ENCODE results near the gene CDK5RAP3. TPM values are rescaled to one million over a fixed set of nuclear protein-coding genes. Genes with fewer than 3 reads are reported as not detected.
A peak's percentile ranks its signal among the peaks of the same experiment; 100 is the strongest.

Gene CDK5RAP3
- total and polyA plus RNA-seq, 2 experiments from 2014 or later, result 124 to 179 TPM

DNA sequence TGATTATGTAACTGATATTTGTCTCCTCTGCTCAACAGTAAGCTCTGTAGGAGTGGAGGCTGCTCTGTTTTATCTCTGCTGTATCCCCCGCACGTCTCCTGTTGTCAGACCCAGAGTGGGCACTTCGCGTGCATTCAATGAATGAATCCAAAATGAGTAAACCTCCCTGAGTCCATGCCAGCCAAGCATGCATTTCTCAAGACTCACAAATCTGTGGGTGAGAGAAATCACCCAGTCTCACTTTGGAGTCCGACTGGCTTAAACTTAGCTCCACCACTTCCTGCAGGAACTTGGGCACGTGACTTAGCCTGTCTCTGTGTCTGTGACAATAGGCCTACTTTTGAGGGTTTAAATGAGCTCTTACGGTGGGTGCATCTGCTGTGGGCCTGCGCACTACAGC is 25.8 kb upstream of the CDK5RAP3 start:
- Histone ChIP-seq H3K27ac (no peak overlapping the region), H3K4me1 (ENCODE audit: insufficient read depth) (peaks cover 12% of the 10 kb centered on the region), H3K36me3 (replicated peaks; ENCODE audit: insufficient read depth, low read depth) (no peaks in the 10 kb centered on the region), H3K9me3 (ENCODE audit: low read depth) (no peaks in the 10 kb centered on the region), H3K4me2 (no peak overlapping the region), H3K27me3 (no peaks in the 10 kb centered on the region), H3K79me2 (no peaks in the 10 kb centered on the region), H4K20me1 (ENCODE audit: insufficient read depth, poor library complexity, severe bottlenecking) (no peaks in the 10 kb centered on the region), H3K9me2 (replicated peaks; ENCODE audit: insufficient read depth) (no peaks in the 10 kb centered on the region), H2AFZ (no peak overlapping the region), H3K4me3 (no peak overlapping the region)
- TF ChIP-seq EZH2 (IDR thresholded peaks at IDR 0.05; ENCODE audit: borderline replicate concordance), result no peak
- TF ChIP-seq, protein P1, sequence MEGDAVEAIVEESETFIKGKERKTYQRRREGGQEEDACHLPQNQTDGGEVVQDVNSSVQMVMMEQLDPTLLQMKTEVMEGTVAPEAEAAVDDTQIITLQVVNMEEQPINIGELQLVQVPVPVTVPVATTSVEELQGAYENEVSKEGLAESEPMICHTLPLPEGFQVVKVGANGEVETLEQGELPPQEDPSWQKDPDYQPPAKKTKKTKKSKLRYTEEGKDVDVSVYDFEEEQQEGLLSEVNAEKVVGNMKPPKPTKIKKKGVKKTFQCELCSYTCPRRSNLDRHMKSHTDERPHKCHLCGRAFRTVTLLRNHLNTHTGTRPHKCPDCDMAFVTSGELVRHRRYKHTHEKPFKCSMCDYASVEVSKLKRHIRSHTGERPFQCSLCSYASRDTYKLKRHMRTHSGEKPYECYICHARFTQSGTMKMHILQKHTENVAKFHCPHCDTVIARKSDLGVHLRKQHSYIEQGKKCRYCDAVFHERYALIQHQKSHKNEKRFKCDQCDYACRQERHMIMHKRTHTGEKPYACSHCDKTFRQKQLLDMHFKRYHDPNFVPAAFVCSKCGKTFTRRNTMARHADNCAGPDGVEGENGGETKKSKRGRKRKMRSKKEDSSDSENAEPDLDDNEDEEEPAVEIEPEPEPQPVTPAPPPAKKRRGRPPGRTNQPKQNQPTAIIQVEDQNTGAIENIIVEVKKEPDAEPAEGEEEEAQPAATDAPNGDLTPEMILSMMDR (IDR thresholded peaks at IDR 0.05; ENCODE audit: poor library complexity), result no peak
- TF ChIP-seq EZH2phosphoT487 (IDR thresholded peaks at IDR 0.05; ENCODE audit: low read depth, severe bottlenecking, unreplicated experiment), result no peak
- no peak for DNase-seq (ENCODE audit: low spot score)
- 78% methylated on average over 8 of the region's 8 CpGs for WGBS (ENCODE audit: low lambda C conversion rate, missing lambda C conversion rate)

DNA sequence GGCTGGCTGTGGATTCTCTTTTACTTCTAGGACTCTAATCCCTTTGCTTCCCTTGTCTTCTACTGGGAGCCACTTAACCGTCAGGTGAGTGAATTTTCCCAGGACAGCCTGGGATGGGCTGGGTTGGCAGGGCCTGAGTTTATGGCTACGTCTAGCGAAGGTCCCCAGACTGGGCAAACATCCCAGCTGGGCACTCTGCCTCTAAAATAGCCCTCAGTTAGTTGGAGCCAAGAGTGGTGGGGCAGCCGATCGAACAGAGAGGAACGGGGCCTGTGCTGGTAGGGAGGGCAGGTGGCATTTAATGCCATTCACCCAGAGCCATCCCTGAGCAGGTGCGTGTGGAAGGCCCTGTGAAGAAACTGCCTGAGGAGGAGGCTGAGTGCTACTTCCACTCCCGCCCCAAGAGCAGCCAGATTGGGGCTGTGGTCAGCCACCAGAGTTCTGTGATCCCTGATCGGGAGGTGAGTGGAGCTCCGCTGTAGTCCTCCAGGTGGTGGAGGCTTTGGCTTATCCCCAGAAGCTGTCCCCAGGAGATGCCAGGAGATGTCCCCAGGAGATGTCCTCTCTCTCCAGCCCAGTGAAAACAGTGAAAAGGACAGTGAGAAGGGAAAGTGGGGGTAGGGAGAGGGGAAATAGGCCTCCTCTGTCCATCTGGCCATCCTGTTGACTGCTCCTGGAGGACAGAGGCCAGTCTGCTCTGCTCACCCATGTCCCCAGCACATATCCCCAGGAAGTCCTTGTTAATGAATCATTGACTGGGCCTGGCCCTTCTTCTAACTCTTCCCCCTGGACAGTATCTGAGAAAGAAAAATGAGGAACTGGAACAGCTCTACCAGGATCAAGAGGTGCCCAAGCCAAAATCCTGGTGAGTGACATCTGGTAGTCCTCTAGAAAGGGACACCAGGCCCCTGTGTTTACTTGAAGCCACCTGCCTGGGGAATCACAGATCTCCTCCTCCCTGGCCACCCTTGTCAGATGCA is 25.1 kb upstream of the CDK5RAP3 start:
- Histone ChIP-seq H3K4me3 (no peak overlapping the region), H3K9me3 (ENCODE audit: low read depth) (no peaks in the 10 kb centered on the region), H3K9me2 (replicated peaks; ENCODE audit: insufficient read depth) (no peaks in the 10 kb centered on the region), H4K20me1 (ENCODE audit: insufficient read depth, poor library complexity, severe bottlenecking) (no peaks in the 10 kb centered on the region), H3K4me2 (no peak overlapping the region), H3K36me3 (replicated peaks; ENCODE audit: insufficient read depth, low read depth) (no peaks in the 10 kb centered on the region), H2AFZ (no peak overlapping the region), H3K27me3 (no peaks in the 10 kb centered on the region), H3K27ac (peak overlapping the region; percentile 34), H3K4me1 (ENCODE audit: insufficient read depth) (peaks cover 19% of the 10 kb centered on the region), H3K79me2 (no peaks in the 10 kb centered on the region)
- over 99% methylated on average over 9 of the region's 10 CpGs for WGBS (ENCODE audit: low lambda C conversion rate, missing lambda C conversion rate)
- no peak for DNase-seq (ENCODE audit: low spot score)
- TF ChIP-seq EZH2phosphoT487 (IDR thresholded peaks at IDR 0.05; ENCODE audit: low read depth, severe bottlenecking, unreplicated experiment), result no peak
- no peak for TF ChIP-seq EZH2 (IDR thresholded peaks at IDR 0.05; ENCODE audit: borderline replicate concordance)
- TF ChIP-seq, protein P1 (IDR thresholded peaks at IDR 0.05; ENCODE audit: poor library complexity), result no peak

- H3K79me2 ChIP-seq, result peaks cover 2% of the 10 kb centered on the region
- TF ChIP-seq EZH2phosphoT487 (IDR thresholded peaks at IDR 0.05; ENCODE audit: low read depth, severe bottlenecking, unreplicated experiment) (no peak), EZH2 (IDR thresholded peaks at IDR 0.05; ENCODE audit: borderline replicate concordance) (no peak)
- TF ChIP-seq, protein P1 (IDR thresholded peaks at IDR 0.05; ENCODE audit: poor library complexity), result no peak
- no peak overlapping the region for H3K4me3 ChIP-seq
- H3K4me1 ChIP-seq (ENCODE audit: insufficient read depth), result peaks cover 22% of the 10 kb centered on the region
- no peaks in the 10 kb centered on the region for H3K27me3 ChIP-seq
- no peaks in the 10 kb centered on the region for H3K36me3 ChIP-seq (replicated peaks; ENCODE audit: insufficient read depth, low read depth)
- peak overlapping the region; percentile 34 for H3K27ac ChIP-seq
- no peak for DNase-seq (ENCODE audit: low spot score)
- no peak overlapping the region for H2AFZ ChIP-seq
- H4K20me1 ChIP-seq (ENCODE audit: insufficient read depth, poor library complexity, severe bottlenecking), result no peaks in the 10 kb centered on the region
- H3K9me2 ChIP-seq (replicated peaks; ENCODE audit: insufficient read depth), result no peaks in the 10 kb centered on the region
- WGBS (ENCODE audit: low lambda C conversion rate, missing lambda C conversion rate), result 95% methylated on average over 6 of the region's 6 CpGs
- no peak overlapping the region for H3K4me2 ChIP-seq
- no peaks in the 10 kb centered on the region for H3K9me3 ChIP-seq (ENCODE audit: low read depth)
Observed at GRCh38 chr17:47946516-47946915, 24.4 kb upstream of the CDK5RAP3 start.

All from hepatocyte (in vitro differentiated cells).